Endothelial cell of umbilical vein (primary cell): Measurements from ENCODE around the gene PHF2. TPM values are rescaled to one million over a fixed set of nuclear protein-coding genes. Genes with fewer than 3 reads are reported as not detected.

ENCODE experiments used
- BruUV-seq: library from RNA; stranded (reverse); fragments of 400-500 nt; replicated peaks from 2 replicates; lab custom pipeline; 2021; lab: Mats Ljungman, UMichigan
- CTCF ChIA-PET: fragments of 300-600, 350-600 bp; sonication (Branson Sonifier 250); formaldehyde crosslinking; loops from one replicate; lab custom pipeline; 2021; ENCODE audit warnings: antibody characterized with exemption, inconsistent platforms; lab: Charles Lee
- POLR2A ChIA-PET: fragments of 300-600, 350-600 bp; sonication (Branson Sonifier 250); formaldehyde crosslinking; loops from one replicate; lab custom pipeline; 2021; ENCODE audit warnings: antibody characterized with exemption, inconsistent platforms; lab: Charles Lee
- DNase-seq: peaks from one replicate; pipeline ENCODE4 v3.0.0-alpha.2; 2011; ENCODE audit warnings: low read depth, low spot score
- FAIRE-seq: peaks from 2 replicates; lab custom pipeline; 2011; peaks lifted over from hg19 to GRCh38; lab: Jason Lieb, UNC
- H2AFZ ChIP-seq: 2 replicates; pipeline ENCODE4 v1.6.0; 2012; ENCODE audit warnings: low read depth, low read length, control low read depth, inconsistent platforms
- H3K27ac ChIP-seq: 2 replicates; pipeline ENCODE4 v1.5.1; 2011; ENCODE audit warnings: low read depth, mild to moderate bottlenecking, control low read depth, low read length, moderate library complexity; ENCODE audit not compliant: insufficient read depth
- H3K27me3 ChIP-seq, 2 experiments: 2 replicates each; pipeline versions ENCODE4 v1.6.0 to v1.6.1; 2011; ENCODE audit warnings: low read length in 2 of 2, mixed read lengths in 1 of 2; ENCODE audit not compliant: control insufficient read depth in 2 of 2, insufficient read depth in 2 of 2
- H3K36me3 ChIP-seq, 2 experiments: 2 replicates in 1 of 2; 3 replicates in 1 of 2; pipeline ENCODE4 v1.5.1; 2011; ENCODE audit warnings: low read length in 2 of 2, mild to moderate bottlenecking in 1 of 2, moderate library complexity in 1 of 2; ENCODE audit not compliant: control insufficient read depth in 2 of 2, insufficient read depth in 2 of 2; ENCODE audit errors: extremely low read depth in 1 of 2
- H3K4me1 ChIP-seq: 3 replicates; pipeline ENCODE4 v1.5.1; 2011; ENCODE audit warnings: mild to moderate bottlenecking, low read length; ENCODE audit not compliant: control insufficient read depth, insufficient read depth; ENCODE audit errors: extremely low read depth
- H3K4me2 ChIP-seq: 2 replicates; pipeline ENCODE4 v1.6.1; 2011; ENCODE audit warnings: low read length, control low read depth, mixed read lengths; ENCODE audit not compliant: insufficient read depth
- H3K4me3 ChIP-seq, 3 experiments: fragments of 200-600 bp in 1 of 3; sonication (generic), shearing (Covaris generic) in 1 of 3; replicated peaks in 1 of 3; 2 replicates each; pipeline ENCODE4 v1.5.1; 2011 to 2016; ENCODE audit warnings: control low read depth in 3 of 3, low read length in 3 of 3, mild to moderate bottlenecking in 2 of 3, inconsistent platforms in 1 of 3, low read depth in 1 of 3, moderate library complexity in 1 of 3; ENCODE audit not compliant: insufficient read depth in 1 of 3
- H3K79me2 ChIP-seq: 2 replicates; pipeline ENCODE4 v1.6.0; 2012; ENCODE audit warnings: low read length, inconsistent platforms; ENCODE audit not compliant: control insufficient read depth, insufficient read depth
- H3K9ac ChIP-seq: replicated peaks from 2 replicates; pipeline ENCODE3; 2011; ENCODE audit warnings: low read length, control low read depth; ENCODE audit not compliant: insufficient read depth; ENCODE audit errors: extremely low read depth
- H3K9me1 ChIP-seq: replicated peaks from 3 replicates; pipeline ENCODE4 v1.6.0; 2011; ENCODE audit warnings: mild to moderate bottlenecking, low read length; ENCODE audit not compliant: control insufficient read depth, insufficient read depth; ENCODE audit errors: extremely low read depth
- H3K9me3 ChIP-seq: replicated peaks from 2 replicates; pipeline ENCODE4 v1.5.1; 2012; ENCODE audit warnings: low read length, inconsistent platforms; ENCODE audit not compliant: control insufficient read depth, insufficient read depth
- H4K20me1 ChIP-seq: replicated peaks from 2 replicates; pipeline ENCODE3; 2011; ENCODE audit warnings: mild to moderate bottlenecking, low read length; ENCODE audit not compliant: control insufficient read depth, insufficient read depth; ENCODE audit errors: extremely low read depth
- EZH2 ChIP-seq: IDR thresholded peaks from 2 replicates; pipeline ENCODE4 v1.6.1; 2012; ENCODE audit warnings: borderline replicate concordance, low read depth, mild to moderate bottlenecking, moderate library complexity, low read length, inconsistent platforms; ENCODE audit not compliant: severe bottlenecking
- FOS ChIP-seq: IDR thresholded peaks from 2 replicates; pipeline ENCODE4 v1.6.1; 2011; ENCODE audit warnings: mild to moderate bottlenecking, low read length, moderate library complexity, borderline replicate concordance; ENCODE audit not compliant: insufficient read depth
- JUN ChIP-seq: IDR thresholded peaks from 2 replicates; pipeline ENCODE4 v1.6.1; 2011; ENCODE audit warnings: borderline replicate concordance, low read depth; ENCODE audit not compliant: insufficient read length, insufficient read depth
- MYC ChIP-seq: IDR thresholded peaks from one replicate; pipeline ENCODE4 v1.6.1; 2011; ENCODE audit warnings: mild to moderate bottlenecking, low read depth, low read length
- POLR2A ChIP-seq: IDR thresholded peaks from 2 replicates; pipeline ENCODE4 v1.6.1; 2012; ENCODE audit warnings: low read depth, mild to moderate bottlenecking, control low read depth, low read length
- POLR2AphosphoS5 ChIP-seq: IDR thresholded peaks from 2 replicates; pipeline ENCODE4 v1.6.1; 2012; ENCODE audit warnings: low read depth, mild to moderate bottlenecking, control low read depth, low read length, moderate library complexity; ENCODE audit not compliant: insufficient read depth
- dilution Hi-C: fragments of 300-500 bp; cut with MboI; formaldehyde crosslinking; loops from one replicate; pipeline ENCODE4 v1.15.0; 2019; ENCODE audit warnings: low sequenced_read_pairs; ENCODE audit not compliant: extremely low pct_ligation_motif_present
- intact Hi-C: fragments of 100-400 bp; cut with micrococcal nuclease; formaldehyde crosslinking; loops from one replicate; pipeline ENCODE4 v1.10.0; 2022
- polyA plus RNA-seq, 4 experiments: library from polyadenylated mRNA; depleted of rRNA in 3 of 4; stranded (reverse) in 3 of 4; unstranded in 1 of 4; fragments of >200 nt; gene quantifications; 2 replicates each; pipeline versions ENCODE4 v1.2.1 to v1.2.3, GENCODE V29; 2011 to 2012; ENCODE audit warnings: missing spikeins in 1 of 4
- total RNA-seq: library from RNA; stranded (reverse); gene quantifications from 2 replicates; pipeline ENCODE4 v1.2.3, GENCODE V29; 2021
- TF ChIP-seq, protein P1 (sequence below), 2 donors: IDR thresholded peaks; 1 replicate in 1 of 2; 2 replicates in 1 of 2; pipeline ENCODE4 v1.5.1; 2011; ENCODE audit warnings: low read length in 2 of 2, mild to moderate bottlenecking in 2 of 2, moderate library complexity in 2 of 2, control low read depth in 1 of 2, inconsistent platforms in 1 of 2, low read depth in 1 of 2; ENCODE audit not compliant: insufficient read depth in 1 of 2; ENCODE audit errors: extremely low read depth in 1 of 2

The PHF2 gene
- total and polyA plus RNA-seq, 2 donors (not counting 3 experiments of a cell fraction or from before 2014, with no cell fraction given): 9.8 to 22.5 TPM

DNA sequence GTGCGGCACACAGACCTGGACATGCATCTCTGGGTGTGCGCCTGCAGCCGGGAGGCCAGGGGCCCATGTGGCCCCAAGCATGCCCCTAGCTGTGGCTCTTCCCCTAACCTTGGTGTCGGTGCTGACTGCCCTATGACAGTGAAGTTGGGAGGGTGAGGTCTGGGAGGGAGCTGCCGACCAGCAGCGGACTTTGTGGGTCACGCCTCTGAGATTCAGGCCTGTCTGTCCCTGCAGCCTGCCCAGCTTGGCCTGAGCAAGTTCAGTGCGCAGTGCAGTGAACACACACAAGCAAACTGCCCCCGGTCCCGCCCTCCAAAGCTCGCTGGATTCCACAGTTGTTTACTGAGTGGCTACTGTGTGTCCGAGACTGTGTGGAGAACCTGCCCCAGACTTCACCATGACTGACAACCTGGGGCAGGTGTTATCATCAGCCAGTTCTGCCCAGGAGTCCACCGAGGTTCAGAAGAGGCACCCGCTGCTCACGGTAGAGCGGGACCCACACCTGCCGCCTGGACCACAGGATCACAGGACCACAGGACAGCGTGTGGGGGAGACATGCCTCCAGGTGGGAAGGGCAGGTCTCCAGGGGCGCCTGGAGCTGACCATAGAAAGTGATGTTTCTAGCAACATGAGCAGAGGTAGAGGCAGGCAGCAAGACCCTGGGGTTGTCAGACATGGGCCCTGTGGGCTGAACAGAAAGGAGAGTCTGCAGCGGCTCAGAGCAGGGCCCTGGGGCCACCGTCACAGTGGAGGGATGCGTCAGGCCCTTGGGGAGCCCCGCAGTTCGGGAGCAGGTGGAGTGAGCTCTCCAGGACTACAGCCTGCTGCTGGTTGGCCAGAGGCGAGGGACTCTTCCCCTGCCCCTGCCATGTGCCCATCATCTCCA, 105.1 kb downstream of the PHF2 start:
- H3K9me3 ChIP-seq: no peaks in the 10 kb centered on the region
- H3K36me3 ChIP-seq: peaks cover 0 to 4% of the 10 kb centered on the region in 2 experiments
- no peaks in the 10 kb centered on the region for H3K9me1 ChIP-seq
- FAIRE-seq: no peak
- intact Hi-C loops: loop anchor here (1.0 to 10.0 kb wide), 4 partner anchors 146 to 383 kb away; no protein-coding TSS in a partner anchor
- peaks cover 14% of the 10 kb centered on the region for H3K4me1 ChIP-seq
- ChIA-PET POLR2A (no interaction called here), CTCF (interaction anchor here (0.6 to 8.8 kb wide), 12 partner anchors 8 to 532 kb away, joined by 3 to 154 read pairs (median 6); no protein-coding TSS in a partner anchor)
- dilution Hi-C loops: no loop called here
- H2AFZ ChIP-seq: no peak overlapping the region
- no peak overlapping the region for H3K4me2 ChIP-seq
- no peaks in the 10 kb centered on the region for H4K20me1 ChIP-seq
- no peak overlapping the region for H3K4me3 ChIP-seq
- H3K27ac ChIP-seq: no peak overlapping the region
- BruUV-seq: no TSS peak
- no peak overlapping the region for H3K9ac ChIP-seq
- no peaks in the 10 kb centered on the region for H3K27me3 ChIP-seq
- TF ChIP-seq EZH2 (no peak), POLR2A (no peak), POLR2AphosphoS5 (no peak), FOS (no peak), MYC (no peak), JUN (no peak)
- TF ChIP-seq, protein P1, sequence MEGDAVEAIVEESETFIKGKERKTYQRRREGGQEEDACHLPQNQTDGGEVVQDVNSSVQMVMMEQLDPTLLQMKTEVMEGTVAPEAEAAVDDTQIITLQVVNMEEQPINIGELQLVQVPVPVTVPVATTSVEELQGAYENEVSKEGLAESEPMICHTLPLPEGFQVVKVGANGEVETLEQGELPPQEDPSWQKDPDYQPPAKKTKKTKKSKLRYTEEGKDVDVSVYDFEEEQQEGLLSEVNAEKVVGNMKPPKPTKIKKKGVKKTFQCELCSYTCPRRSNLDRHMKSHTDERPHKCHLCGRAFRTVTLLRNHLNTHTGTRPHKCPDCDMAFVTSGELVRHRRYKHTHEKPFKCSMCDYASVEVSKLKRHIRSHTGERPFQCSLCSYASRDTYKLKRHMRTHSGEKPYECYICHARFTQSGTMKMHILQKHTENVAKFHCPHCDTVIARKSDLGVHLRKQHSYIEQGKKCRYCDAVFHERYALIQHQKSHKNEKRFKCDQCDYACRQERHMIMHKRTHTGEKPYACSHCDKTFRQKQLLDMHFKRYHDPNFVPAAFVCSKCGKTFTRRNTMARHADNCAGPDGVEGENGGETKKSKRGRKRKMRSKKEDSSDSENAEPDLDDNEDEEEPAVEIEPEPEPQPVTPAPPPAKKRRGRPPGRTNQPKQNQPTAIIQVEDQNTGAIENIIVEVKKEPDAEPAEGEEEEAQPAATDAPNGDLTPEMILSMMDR (IDR thresholded peaks at IDR 0.05; ENCODE audit: extremely low read depth in 1 of 2, insufficient read depth in 1 of 2, low read depth in 1 of 2, low read length in 2 of 2): no peak
- no peak for DNase-seq
- H3K79me2 ChIP-seq: no peaks in the 10 kb centered on the region
